ENCODE results near the gene CAGE1.

DNA sequence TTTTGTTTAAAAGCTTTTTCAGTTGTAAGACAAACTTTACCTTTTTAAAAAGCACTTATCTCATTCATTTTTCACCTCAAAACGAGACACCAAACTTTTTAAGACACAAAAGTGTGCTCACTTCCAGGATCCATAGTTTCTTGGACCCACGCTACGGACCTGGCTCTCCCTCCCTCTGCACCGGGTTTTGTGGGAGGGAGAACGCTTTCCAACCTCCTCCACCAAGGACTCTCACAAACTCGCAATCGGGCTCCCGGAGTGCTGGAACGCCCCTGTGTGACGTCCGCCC lies 436 bp downstream of the CAGE1 start:
- TF ChIP-seq, protein P1, sequence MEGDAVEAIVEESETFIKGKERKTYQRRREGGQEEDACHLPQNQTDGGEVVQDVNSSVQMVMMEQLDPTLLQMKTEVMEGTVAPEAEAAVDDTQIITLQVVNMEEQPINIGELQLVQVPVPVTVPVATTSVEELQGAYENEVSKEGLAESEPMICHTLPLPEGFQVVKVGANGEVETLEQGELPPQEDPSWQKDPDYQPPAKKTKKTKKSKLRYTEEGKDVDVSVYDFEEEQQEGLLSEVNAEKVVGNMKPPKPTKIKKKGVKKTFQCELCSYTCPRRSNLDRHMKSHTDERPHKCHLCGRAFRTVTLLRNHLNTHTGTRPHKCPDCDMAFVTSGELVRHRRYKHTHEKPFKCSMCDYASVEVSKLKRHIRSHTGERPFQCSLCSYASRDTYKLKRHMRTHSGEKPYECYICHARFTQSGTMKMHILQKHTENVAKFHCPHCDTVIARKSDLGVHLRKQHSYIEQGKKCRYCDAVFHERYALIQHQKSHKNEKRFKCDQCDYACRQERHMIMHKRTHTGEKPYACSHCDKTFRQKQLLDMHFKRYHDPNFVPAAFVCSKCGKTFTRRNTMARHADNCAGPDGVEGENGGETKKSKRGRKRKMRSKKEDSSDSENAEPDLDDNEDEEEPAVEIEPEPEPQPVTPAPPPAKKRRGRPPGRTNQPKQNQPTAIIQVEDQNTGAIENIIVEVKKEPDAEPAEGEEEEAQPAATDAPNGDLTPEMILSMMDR (IDR thresholded peaks at IDR 0.05), result no peak
- TF ChIP-seq POLR2AphosphoS5 (IDR thresholded peaks at IDR 0.05) (no peak), POLR2A (IDR thresholded peaks at IDR 0.05) (no peak)
